Endothelial cell of umbilical vein (primary cell): ENCODE data around the gene CEMIP. TPM values are rescaled to one million over a fixed set of nuclear protein-coding genes. Genes with fewer than 3 reads are reported as not detected.

Source experiments
- BruUV-seq: library from RNA; stranded (reverse); fragments of 400-500 nt; replicated peaks from 2 replicates; lab custom pipeline; 2021; lab: Mats Ljungman, UMichigan
- CTCF ChIA-PET: fragments of 300-600, 350-600 bp; sonication (Branson Sonifier 250); formaldehyde crosslinking; loops from one replicate; lab custom pipeline; 2021; ENCODE audit warnings: antibody characterized with exemption, inconsistent platforms; lab: Charles Lee
- POLR2A ChIA-PET: fragments of 300-600, 350-600 bp; sonication (Branson Sonifier 250); formaldehyde crosslinking; loops from one replicate; lab custom pipeline; 2021; ENCODE audit warnings: antibody characterized with exemption, inconsistent platforms; lab: Charles Lee
- DNase-seq: peaks from one replicate; pipeline ENCODE4 v3.0.0-alpha.2; 2011; ENCODE audit warnings: low read depth, low spot score
- FAIRE-seq: peaks from 2 replicates; lab custom pipeline; 2011; peaks lifted over from hg19 to GRCh38; lab: Jason Lieb, UNC
- H2AFZ ChIP-seq: 2 replicates; pipeline ENCODE4 v1.6.0; 2012; ENCODE audit warnings: low read depth, low read length, control low read depth, inconsistent platforms
- H3K27ac ChIP-seq: 2 replicates; pipeline ENCODE4 v1.5.1; 2011; ENCODE audit warnings: low read depth, mild to moderate bottlenecking, control low read depth, low read length, moderate library complexity; ENCODE audit not compliant: insufficient read depth
- H3K27me3 ChIP-seq, 2 experiments: 2 replicates each; pipeline versions ENCODE4 v1.6.0 to v1.6.1; 2011; ENCODE audit warnings: low read length in 2 of 2, mixed read lengths in 1 of 2; ENCODE audit not compliant: control insufficient read depth in 2 of 2, insufficient read depth in 2 of 2
- H3K36me3 ChIP-seq, 2 experiments: 2 replicates in 1 of 2; 3 replicates in 1 of 2; pipeline ENCODE4 v1.5.1; 2011; ENCODE audit warnings: low read length in 2 of 2, mild to moderate bottlenecking in 1 of 2, moderate library complexity in 1 of 2; ENCODE audit not compliant: control insufficient read depth in 2 of 2, insufficient read depth in 2 of 2; ENCODE audit errors: extremely low read depth in 1 of 2
- H3K4me1 ChIP-seq: 3 replicates; pipeline ENCODE4 v1.5.1; 2011; ENCODE audit warnings: mild to moderate bottlenecking, low read length; ENCODE audit not compliant: control insufficient read depth, insufficient read depth; ENCODE audit errors: extremely low read depth
- H3K4me2 ChIP-seq: 2 replicates; pipeline ENCODE4 v1.6.1; 2011; ENCODE audit warnings: low read length, control low read depth, mixed read lengths; ENCODE audit not compliant: insufficient read depth
- H3K4me3 ChIP-seq, 3 experiments: fragments of 200-600 bp in 1 of 3; sonication (generic), shearing (Covaris generic) in 1 of 3; replicated peaks in 1 of 3; 2 replicates each; pipeline ENCODE4 v1.5.1; 2011 to 2016; ENCODE audit warnings: control low read depth in 3 of 3, low read length in 3 of 3, mild to moderate bottlenecking in 2 of 3, inconsistent platforms in 1 of 3, low read depth in 1 of 3, moderate library complexity in 1 of 3; ENCODE audit not compliant: insufficient read depth in 1 of 3
- H3K79me2 ChIP-seq: 2 replicates; pipeline ENCODE4 v1.6.0; 2012; ENCODE audit warnings: low read length, inconsistent platforms; ENCODE audit not compliant: control insufficient read depth, insufficient read depth
- H3K9ac ChIP-seq: replicated peaks from 2 replicates; pipeline ENCODE3; 2011; ENCODE audit warnings: low read length, control low read depth; ENCODE audit not compliant: insufficient read depth; ENCODE audit errors: extremely low read depth
- H3K9me1 ChIP-seq: replicated peaks from 3 replicates; pipeline ENCODE4 v1.6.0; 2011; ENCODE audit warnings: mild to moderate bottlenecking, low read length; ENCODE audit not compliant: control insufficient read depth, insufficient read depth; ENCODE audit errors: extremely low read depth
- H3K9me3 ChIP-seq: replicated peaks from 2 replicates; pipeline ENCODE4 v1.5.1; 2012; ENCODE audit warnings: low read length, inconsistent platforms; ENCODE audit not compliant: control insufficient read depth, insufficient read depth
- H4K20me1 ChIP-seq: replicated peaks from 2 replicates; pipeline ENCODE3; 2011; ENCODE audit warnings: mild to moderate bottlenecking, low read length; ENCODE audit not compliant: control insufficient read depth, insufficient read depth; ENCODE audit errors: extremely low read depth
- EZH2 ChIP-seq: IDR thresholded peaks from 2 replicates; pipeline ENCODE4 v1.6.1; 2012; ENCODE audit warnings: borderline replicate concordance, low read depth, mild to moderate bottlenecking, moderate library complexity, low read length, inconsistent platforms; ENCODE audit not compliant: severe bottlenecking
- FOS ChIP-seq: IDR thresholded peaks from 2 replicates; pipeline ENCODE4 v1.6.1; 2011; ENCODE audit warnings: mild to moderate bottlenecking, low read length, moderate library complexity, borderline replicate concordance; ENCODE audit not compliant: insufficient read depth
- GATA2 ChIP-seq: IDR thresholded peaks from 2 replicates; pipeline ENCODE4 v1.7.0; 2011; ENCODE audit warnings: low read depth, mild to moderate bottlenecking, moderate library complexity, mixed read lengths, low read length; ENCODE audit not compliant: insufficient read length, insufficient read depth
- JUN ChIP-seq: IDR thresholded peaks from 2 replicates; pipeline ENCODE4 v1.6.1; 2011; ENCODE audit warnings: borderline replicate concordance, low read depth; ENCODE audit not compliant: insufficient read length, insufficient read depth
- MYC ChIP-seq: IDR thresholded peaks from one replicate; pipeline ENCODE4 v1.6.1; 2011; ENCODE audit warnings: mild to moderate bottlenecking, low read depth, low read length
- POLR2A ChIP-seq: IDR thresholded peaks from 2 replicates; pipeline ENCODE4 v1.6.1; 2012; ENCODE audit warnings: low read depth, mild to moderate bottlenecking, control low read depth, low read length
- POLR2AphosphoS5 ChIP-seq: IDR thresholded peaks from 2 replicates; pipeline ENCODE4 v1.6.1; 2012; ENCODE audit warnings: low read depth, mild to moderate bottlenecking, control low read depth, low read length, moderate library complexity; ENCODE audit not compliant: insufficient read depth
- dilution Hi-C: fragments of 300-500 bp; cut with MboI; formaldehyde crosslinking; loops from one replicate; pipeline ENCODE4 v1.15.0; 2019; ENCODE audit warnings: low sequenced_read_pairs; ENCODE audit not compliant: extremely low pct_ligation_motif_present
- intact Hi-C: fragments of 100-400 bp; cut with micrococcal nuclease; formaldehyde crosslinking; loops from one replicate; pipeline ENCODE4 v1.10.0; 2022
- polyA plus RNA-seq, 4 experiments: library from polyadenylated mRNA; depleted of rRNA in 3 of 4; stranded (reverse) in 3 of 4; unstranded in 1 of 4; fragments of >200 nt; gene quantifications; 2 replicates each; pipeline versions ENCODE4 v1.2.1 to v1.2.3, GENCODE V29; 2011 to 2012; ENCODE audit warnings: missing spikeins in 1 of 4
- total RNA-seq: library from RNA; stranded (reverse); gene quantifications from 2 replicates; pipeline ENCODE4 v1.2.3, GENCODE V29; 2021
- TF ChIP-seq, protein P1 (sequence below): IDR thresholded peaks from 2 replicates; pipeline ENCODE4 v1.6.1; 2011; ENCODE audit not compliant: insufficient read depth, insufficient read length
- TF ChIP-seq, protein P2 (sequence below), 2 donors: IDR thresholded peaks; 1 replicate in 1 of 2; 2 replicates in 1 of 2; pipeline ENCODE4 v1.5.1; 2011; ENCODE audit warnings: low read length in 2 of 2, mild to moderate bottlenecking in 2 of 2, moderate library complexity in 2 of 2, control low read depth in 1 of 2, inconsistent platforms in 1 of 2, low read depth in 1 of 2; ENCODE audit not compliant: insufficient read depth in 1 of 2; ENCODE audit errors: extremely low read depth in 1 of 2

Gene CEMIP
- total and polyA plus RNA-seq, 2 donors (not counting 3 experiments of a cell fraction or from before 2014, with no cell fraction given) = 0.01 TPM; not detected in 1

GRCh38 chr15:80749589-80749988, 29.6 kb upstream of the CEMIP start:
- Histone ChIP-seq H3K36me3 (no peaks in the 10 kb centered on the region), H3K9me1 (no peaks in the 10 kb centered on the region), H3K9ac (no peak overlapping the region), H3K4me1 (peaks cover 7% of the 10 kb centered on the region), H2AFZ (no peak overlapping the region), H3K4me2 (no peak overlapping the region), H3K27ac (no peak overlapping the region), H3K9me3 (no peaks in the 10 kb centered on the region), H3K27me3 (no peaks in the 10 kb centered on the region), H3K4me3 (no peak overlapping the region), H3K79me2 (peaks cover 5% of the 10 kb centered on the region), H4K20me1 (no peaks in the 10 kb centered on the region)
- no peak for TF ChIP-seq POLR2AphosphoS5
- TF ChIP-seq, protein P1, sequence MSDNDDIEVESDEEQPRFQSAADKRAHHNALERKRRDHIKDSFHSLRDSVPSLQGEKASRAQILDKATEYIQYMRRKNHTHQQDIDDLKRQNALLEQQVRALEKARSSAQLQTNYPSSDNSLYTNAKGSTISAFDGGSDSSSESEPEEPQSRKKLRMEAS = no peak
- TF ChIP-seq MYC = no peak
- TF ChIP-seq, protein P2, sequence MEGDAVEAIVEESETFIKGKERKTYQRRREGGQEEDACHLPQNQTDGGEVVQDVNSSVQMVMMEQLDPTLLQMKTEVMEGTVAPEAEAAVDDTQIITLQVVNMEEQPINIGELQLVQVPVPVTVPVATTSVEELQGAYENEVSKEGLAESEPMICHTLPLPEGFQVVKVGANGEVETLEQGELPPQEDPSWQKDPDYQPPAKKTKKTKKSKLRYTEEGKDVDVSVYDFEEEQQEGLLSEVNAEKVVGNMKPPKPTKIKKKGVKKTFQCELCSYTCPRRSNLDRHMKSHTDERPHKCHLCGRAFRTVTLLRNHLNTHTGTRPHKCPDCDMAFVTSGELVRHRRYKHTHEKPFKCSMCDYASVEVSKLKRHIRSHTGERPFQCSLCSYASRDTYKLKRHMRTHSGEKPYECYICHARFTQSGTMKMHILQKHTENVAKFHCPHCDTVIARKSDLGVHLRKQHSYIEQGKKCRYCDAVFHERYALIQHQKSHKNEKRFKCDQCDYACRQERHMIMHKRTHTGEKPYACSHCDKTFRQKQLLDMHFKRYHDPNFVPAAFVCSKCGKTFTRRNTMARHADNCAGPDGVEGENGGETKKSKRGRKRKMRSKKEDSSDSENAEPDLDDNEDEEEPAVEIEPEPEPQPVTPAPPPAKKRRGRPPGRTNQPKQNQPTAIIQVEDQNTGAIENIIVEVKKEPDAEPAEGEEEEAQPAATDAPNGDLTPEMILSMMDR (IDR thresholded peaks at IDR 0.05; ENCODE audit: extremely low read depth in 1 of 2, insufficient read depth in 1 of 2, low read depth in 1 of 2, low read length in 2 of 2) = no peak
- TF ChIP-seq FOS = no peak
- BruUV-seq = no TSS peak
- ChIA-PET CTCF (no interaction called here), POLR2A (no interaction called here)
- no peak for FAIRE-seq
- dilution Hi-C loops (no loop called here), intact Hi-C loops (no loop called here)
- DNase-seq = no peak

DNA sequence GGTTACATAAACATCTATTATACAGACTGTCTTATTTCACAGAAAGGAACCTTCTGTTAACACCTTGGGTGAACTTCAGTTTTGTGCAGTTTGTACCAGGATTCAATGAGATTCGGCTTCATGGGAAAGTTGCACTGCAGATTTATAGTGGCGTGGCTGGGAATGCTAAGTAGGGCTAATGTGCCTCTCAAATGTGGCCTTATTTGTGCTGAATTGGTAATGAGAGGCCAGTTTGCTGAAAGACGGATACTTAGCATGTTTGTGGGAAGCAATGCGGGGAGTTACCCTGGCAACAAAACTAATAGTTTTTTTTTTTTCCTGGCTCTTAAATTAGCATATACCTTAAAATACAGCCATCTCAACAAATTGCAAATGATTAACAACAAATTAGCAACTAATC, 28.6 kb upstream of the CEMIP start:
- H3K27me3 ChIP-seq = no peaks in the 10 kb centered on the region
- no peak overlapping the region for H3K4me2 ChIP-seq
- H3K4me1 ChIP-seq = peaks cover 7% of the 10 kb centered on the region
- TF ChIP-seq POLR2AphosphoS5 (no peak), JUN (no peak), GATA2 (no peak), EZH2 (no peak), POLR2A (no peak), FOS (no peak), MYC (no peak)
- TF ChIP-seq, protein P2 (IDR thresholded peaks at IDR 0.05; ENCODE audit: extremely low read depth in 1 of 2, insufficient read depth in 1 of 2, low read depth in 1 of 2, low read length in 2 of 2) = no peak
- TF ChIP-seq, protein P1 = no peak
- H2AFZ ChIP-seq = no peak overlapping the region
- intact Hi-C loops (no loop called here), dilution Hi-C loops (no loop called here)
- H3K27ac ChIP-seq = no peak overlapping the region
- CTCF ChIA-PET = no interaction called here
- POLR2A ChIA-PET = no interaction called here
- BruUV-seq = no TSS peak
- H4K20me1 ChIP-seq = no peaks in the 10 kb centered on the region
- no peak overlapping the region for H3K4me3 ChIP-seq
- no peak for FAIRE-seq
- H3K36me3 ChIP-seq = no peaks in the 10 kb centered on the region
- H3K9me1 ChIP-seq = no peaks in the 10 kb centered on the region
- no peak for DNase-seq
- no peak overlapping the region for H3K9ac ChIP-seq
- H3K79me2 ChIP-seq = peaks cover 4% of the 10 kb centered on the region
- no peaks in the 10 kb centered on the region for H3K9me3 ChIP-seq
